GM23338 (cell line): ENCODE data around the gene TNFRSF19.

Source experiments
- CREB1 ChIP-seq: fragments of 250-450 bp; sonication (Bioruptor Pico); IDR thresholded peaks from 2 replicates; pipeline ENCODE4 v1.5.0; 2020; ENCODE audit warnings: low read depth, mild to moderate bottlenecking, moderate library complexity
- CTCF ChIP-seq, 2 experiments: fragments of 200-600 bp in 1 of 2; sonication (generic) in 1 of 2; conservative IDR thresholded peaks; 2 replicates each; pipeline versions ENCODE4 v1.5.1 to v1.6.1; 2016 to 2017; ENCODE audit warnings: antibody characterized with exemption in 2 of 2, low read depth in 2 of 2, mild to moderate bottlenecking in 2 of 2, moderate library complexity in 1 of 2
- ETS1 ChIP-seq: IDR thresholded peaks from 2 replicates; pipeline ENCODE4 v1.6.1; 2016; ENCODE audit warnings: antibody characterized with exemption
- EZH2 ChIP-seq: fragments of 200-600 bp; sonication (generic); IDR thresholded peaks from one replicate; pipeline ENCODE4 v1.8.0; 2017; ENCODE audit warnings: antibody characterized with exemption, mild to moderate bottlenecking, low read depth; ENCODE audit not compliant: unreplicated experiment
- EZH2phosphoT487 ChIP-seq: fragments of 200-600 bp; sonication (generic); IDR thresholded peaks from one replicate; pipeline ENCODE4 v1.8.1; 2018; ENCODE audit warnings: antibody characterized with exemption; ENCODE audit not compliant: unreplicated experiment
- JUNB ChIP-seq: IDR thresholded peaks from one replicate; pipeline ENCODE4 v1.6.1; 2016; ENCODE audit warnings: antibody characterized with exemption; ENCODE audit not compliant: unreplicated experiment
- NANOG ChIP-seq: IDR thresholded peaks from 2 replicates; pipeline ENCODE4 v1.6.1; 2016; ENCODE audit warnings: antibody characterized with exemption, borderline replicate concordance
- POLR2AphosphoS5 ChIP-seq: IDR thresholded peaks from 2 replicates; pipeline ENCODE4 v1.6.1; 2016; ENCODE audit warnings: antibody characterized with exemption, low read depth
- REST ChIP-seq: IDR thresholded peaks from one replicate; pipeline ENCODE4 v1.6.1; 2018; ENCODE audit warnings: antibody characterized with exemption; ENCODE audit not compliant: unreplicated experiment
- STAT1 ChIP-seq: IDR thresholded peaks from one replicate; pipeline ENCODE4 v1.6.1; 2016; ENCODE audit warnings: antibody characterized with exemption; ENCODE audit not compliant: unreplicated experiment
- ZNF114 ChIP-seq: fragments of 250-450 bp; sonication (Bioruptor Pico); IDR thresholded peaks from 2 replicates; pipeline ENCODE4 v1.5.0; 2020; ENCODE audit warnings: mild to moderate bottlenecking, moderate library complexity
- ZNF331 ChIP-seq: fragments of 250-450 bp; sonication (Bioruptor Pico); IDR thresholded peaks from 2 replicates; pipeline ENCODE4 v1.5.0; 2020; ENCODE audit warnings: low read depth, mild to moderate bottlenecking, moderate library complexity

GRCh38 chr13:23715092-23715761 is 145.0 kb downstream of the TNFRSF19 start:
- TF ChIP-seq POLR2AphosphoS5 (no peak), CTCF (conservative IDR thresholded peaks at IDR 0.05; ENCODE audit: low read depth in 2 of 2) (peak in 1 of 2 experiments; percentile 35; a peak in 2 of 4 replicates), EZH2 (no peak), CREB1 (CRISPR knock-in tag) (no peak), REST (no peak), EZH2phosphoT487 (no peak), ZNF331 (CRISPR knock-in tag) (no peak), ETS1 (no peak), JUNB (no peak), ZNF114 (no peak), NANOG (no peak), STAT1 (no peak)
